ENCODE results near the gene BTN3A1. TPM values are rescaled to one million over a fixed set of nuclear protein-coding genes. Genes with fewer than 3 reads are reported as not detected.
A peak's percentile ranks its signal among the peaks of the same experiment; 100 is the strongest.
"Not testable (repeated sequence)": the region's sequence is repeated elsewhere in the genome, so short reads cannot be mapped to it uniquely, and the experiment has no call there.

The BTN3A1 gene
- total RNA-seq, 1 donor from 2014 or later = 18.4 TPM

DNA sequence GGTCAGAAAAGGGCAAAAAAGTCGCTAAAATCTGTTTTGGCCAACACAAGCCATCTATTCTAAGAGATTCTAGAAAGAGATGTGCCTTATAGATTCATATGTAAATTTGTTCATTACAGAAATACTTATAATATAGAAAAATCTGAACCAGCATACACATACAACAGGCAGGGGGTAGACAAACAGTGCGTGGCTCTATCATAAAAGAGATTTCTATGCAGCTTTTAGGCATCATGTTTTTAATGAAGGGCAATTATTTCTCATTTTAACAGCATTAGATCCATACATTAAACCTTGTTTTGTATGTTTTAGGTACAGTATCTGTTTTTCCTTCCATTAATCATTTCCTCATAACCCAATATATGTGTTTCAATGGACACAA is 38.9 kb downstream of the BTN3A1 start:
- no peak for DNase-seq (ENCODE audit: low read depth)

DNA sequence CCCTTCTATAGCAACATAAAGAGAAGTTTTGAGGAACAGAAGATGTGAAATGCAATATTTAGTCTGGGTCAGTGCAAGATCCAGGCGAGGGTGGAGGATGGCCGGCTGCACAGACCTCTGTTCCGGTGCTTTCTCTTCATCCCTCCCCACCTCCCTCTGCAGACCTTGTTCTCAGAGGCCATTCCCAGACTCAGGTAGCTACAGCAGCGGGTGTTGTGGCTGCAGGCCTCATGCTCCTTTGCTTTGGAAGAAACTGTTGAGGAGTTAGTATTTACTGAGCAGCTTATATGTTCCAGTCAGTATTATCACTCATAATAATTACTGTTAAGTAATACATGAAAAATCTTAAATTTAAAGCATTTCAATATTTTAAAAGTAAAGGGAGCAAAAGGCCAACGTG is 39.9 kb downstream of the BTN3A1 start:
- no peak for DNase-seq (ENCODE audit: low read depth)

DNA sequence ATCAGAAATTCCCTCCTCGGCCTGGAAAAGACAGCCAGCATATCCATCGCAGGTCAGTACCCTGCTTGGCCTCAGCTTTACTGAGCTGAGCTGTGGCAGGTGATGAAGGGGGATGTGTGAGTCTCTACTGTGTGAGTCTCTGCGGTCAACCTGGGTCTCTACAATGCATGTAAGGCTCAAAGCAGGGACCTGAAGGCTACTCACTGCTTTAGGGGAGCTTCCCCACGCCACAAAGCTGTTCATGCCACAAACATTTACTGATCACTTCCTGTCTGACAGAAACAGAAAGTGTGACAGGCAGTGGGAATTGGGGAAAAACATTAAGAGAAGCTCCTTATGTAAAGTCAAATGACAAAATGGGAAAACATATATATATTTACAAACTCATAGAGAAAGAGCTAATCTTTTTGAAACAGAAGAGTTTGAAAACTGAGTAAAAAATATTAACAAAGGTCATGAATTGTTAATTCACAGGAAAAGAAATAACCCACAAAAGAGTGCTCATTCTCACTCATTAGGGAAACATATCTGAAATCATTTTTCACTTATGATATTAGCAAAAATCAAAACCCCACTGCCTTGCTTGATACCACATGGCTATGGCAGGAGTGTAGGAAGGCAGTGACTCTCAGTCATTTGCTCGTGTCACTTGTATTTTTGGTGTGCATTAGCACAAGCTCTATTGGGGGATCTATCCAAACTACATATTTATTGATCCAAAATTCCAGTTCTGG is 44.0 kb downstream of the BTN3A1 start:
- DNase-seq (ENCODE audit: low read depth) = no peak

DNA sequence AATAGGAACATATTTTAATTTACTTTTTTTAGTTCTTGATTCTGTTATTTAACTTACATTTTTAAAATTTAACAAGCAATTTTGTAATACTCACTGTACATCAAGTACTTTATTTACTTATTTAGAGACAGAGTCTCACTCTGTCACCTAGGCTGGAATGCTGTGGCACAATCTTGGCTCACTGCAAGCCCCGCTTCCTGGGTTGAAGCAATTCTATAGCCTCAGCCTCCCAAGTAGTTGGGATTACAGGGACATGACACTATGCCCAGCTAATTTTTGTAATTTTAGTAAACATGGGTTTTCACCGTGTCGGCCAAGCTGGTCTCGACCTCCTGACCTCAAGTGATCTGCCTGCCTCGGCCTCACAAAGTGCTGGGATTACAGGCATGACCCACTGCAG is 45.2 kb downstream of the BTN3A1 start:
- DNase-seq (ENCODE audit: low read depth) = no peak

DNA sequence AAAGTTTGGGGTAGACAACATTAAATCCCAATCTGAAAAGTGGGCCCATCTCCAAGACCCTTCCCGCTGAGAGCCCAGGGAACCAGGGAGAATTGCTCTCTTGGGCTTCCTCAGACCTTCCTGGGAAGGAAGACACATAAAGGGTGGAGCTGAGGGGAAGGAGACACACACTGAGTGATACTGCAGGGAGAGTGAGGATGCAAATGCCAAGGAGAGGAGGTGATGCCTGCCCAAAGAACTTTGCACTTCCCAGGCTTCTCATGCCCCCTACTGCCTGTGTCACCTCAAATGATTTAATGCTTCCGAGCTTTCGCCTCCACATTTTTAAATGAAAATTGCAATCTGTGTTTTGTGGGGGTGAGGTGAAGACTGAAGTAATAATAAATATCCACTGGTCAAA is 48.2 kb downstream of the BTN3A1 start:
- DNase-seq (ENCODE audit: low read depth) = no peak

DNA sequence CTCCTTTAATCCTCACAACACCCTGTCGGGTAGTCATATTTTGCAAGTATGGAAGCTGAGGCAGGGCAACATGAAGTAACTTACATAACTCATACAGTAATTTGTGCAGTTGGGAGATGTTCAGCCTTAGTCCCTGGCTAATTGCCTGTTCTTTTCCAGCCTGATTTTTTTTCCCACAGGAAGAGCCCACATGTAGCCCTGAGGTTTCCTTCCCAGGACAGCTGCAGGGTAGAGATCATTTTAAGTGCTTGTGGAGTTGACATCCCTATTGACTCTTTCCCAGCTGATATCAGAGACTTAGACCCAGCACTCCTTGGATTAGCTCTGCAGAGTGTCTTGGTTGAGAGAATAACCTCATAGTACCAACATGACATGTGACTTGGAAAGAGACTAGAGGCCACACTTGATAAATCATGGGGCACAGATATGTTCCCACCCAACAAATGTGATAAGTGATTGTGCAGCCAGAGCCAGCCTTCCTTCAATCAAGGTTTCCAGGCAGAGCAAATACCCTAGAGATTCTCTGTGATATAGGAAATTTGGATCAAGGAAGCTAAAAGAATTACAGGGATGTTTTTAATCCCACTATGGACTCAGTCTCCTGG is 50.7 kb downstream of the BTN3A1 start:
- no peak for DNase-seq (ENCODE audit: low read depth)

DNA sequence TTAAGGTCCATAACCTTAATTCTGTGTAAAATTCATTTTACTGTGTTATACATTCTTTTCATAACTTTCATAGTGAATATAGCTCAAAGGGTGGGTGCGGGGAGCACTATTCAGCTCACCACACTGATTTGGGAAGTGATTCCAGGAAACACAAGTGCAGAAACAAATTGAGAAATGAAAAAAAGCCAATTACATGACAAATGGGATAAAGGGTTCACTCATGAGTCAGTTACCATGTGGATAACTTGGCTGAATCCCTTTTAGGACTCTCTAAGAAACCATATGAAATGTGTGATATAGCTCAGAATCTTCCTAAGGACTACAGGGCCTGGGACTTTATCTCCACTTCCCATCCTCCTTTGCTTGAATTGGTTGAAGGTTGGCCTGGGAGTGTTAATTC is 52.6 kb downstream of the BTN3A1 start:
- DNase-seq (ENCODE audit: low read depth) = no peak

DNA sequence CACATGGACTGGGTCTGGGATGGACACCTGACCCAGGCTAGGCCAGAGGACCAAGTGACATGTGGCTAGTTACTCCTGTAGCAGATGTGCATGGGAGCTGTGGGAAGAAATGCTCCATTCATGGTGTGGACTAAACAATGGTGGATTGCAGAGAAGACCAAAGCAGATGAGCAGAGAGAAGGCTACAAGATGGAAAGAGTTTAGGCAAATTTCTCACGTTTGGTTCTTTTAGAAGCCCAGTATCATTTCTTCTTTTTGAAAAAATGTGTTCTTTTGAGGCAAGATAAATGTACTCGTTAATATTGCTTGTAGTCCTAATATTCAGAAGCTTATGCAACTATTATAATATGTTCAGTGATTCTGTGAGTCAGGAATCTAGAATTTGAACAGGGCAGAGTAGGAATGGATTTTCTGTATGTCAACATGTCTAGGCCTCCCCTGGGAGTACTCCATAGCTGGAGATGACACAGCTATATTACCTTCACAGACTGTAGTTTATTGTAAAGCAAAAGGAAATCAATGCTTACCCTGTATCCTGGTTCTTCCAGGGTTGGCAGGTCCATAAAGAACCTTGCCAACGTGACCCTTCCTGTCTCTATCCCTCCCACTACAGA is 53.4 kb downstream of the BTN3A1 start:
- DNase-seq (ENCODE audit: low read depth) = no peak

DNA sequence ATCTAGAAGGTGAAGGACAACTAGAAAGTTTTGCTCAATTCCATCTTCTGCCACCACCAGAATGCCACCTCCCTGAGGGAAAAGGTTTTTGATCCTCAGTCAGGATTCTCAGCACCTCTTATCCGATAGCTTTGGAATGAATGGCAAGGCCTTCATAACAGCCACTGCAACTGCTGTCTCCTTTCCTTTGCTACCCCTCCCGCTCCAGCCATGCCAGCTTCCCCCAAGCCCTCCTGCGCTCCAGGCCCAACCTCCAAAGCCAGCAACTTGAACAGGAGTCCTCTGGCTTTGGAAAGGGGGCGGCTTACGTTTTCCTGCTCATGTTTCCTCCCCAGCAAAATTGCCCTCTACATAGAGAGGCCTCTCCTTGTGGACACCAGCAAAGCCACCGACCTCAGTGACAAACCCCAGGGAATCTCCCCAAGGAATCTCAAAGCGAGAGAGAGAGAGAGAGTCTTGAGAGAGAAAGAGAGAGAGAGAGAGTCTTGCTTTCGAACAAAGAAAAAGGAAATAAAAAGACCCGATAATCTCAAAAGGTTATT is 55.3 kb downstream of the BTN3A1 start:
- no peak for DNase-seq (ENCODE audit: low read depth)

DNA sequence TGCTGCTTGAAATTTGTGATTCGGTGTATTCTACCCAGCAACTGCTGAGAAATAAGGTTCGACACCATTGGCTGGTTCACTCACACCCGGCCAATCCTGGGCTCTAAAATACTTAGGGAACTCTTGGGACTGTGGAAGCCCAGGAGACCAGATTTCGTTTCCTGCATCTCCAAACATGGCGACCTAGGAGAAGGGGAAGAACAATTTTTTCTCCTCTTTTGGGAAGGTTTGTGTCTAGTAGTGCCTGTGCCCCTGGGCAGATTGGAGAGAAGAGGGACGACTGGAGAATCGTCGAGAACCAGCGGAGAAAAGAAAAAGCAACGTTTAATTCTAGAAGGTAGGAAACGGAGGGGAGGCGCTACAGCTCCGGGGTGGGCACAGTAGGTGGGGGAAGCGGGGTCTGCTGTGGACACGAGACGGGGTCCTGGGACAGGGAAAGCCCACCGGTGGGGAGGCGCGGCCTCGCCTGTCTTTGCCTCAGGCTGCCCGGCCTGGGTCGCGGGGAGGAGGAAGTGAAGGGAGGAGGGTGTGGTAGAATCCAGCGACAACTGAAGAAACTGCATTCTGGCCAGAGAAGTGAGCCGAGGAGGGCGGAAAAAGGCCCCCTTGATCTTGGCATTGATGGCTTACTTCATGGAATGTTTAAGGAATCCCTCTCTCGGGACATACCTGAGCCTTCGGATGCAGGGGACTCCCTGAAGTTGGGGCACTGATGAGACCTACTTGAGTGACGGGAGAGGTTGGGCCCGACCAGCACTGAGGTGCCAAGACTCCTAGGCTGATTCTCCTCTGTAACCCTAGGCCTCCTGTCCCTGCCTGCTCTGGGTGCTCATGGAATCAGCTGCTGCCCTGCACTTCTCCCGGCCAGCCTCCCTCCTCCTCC is 56.0 kb downstream of the BTN3A1 start, which contains the start of gene BTN2A1:
BTN2A1 (plus strand) TSS at position 150 of the 883 bp plus-strand sequence; CDS start at position 832, 682 bp downstream.
- peak; percentile 95 for DNase-seq (ENCODE audit: low read depth)

DNA sequence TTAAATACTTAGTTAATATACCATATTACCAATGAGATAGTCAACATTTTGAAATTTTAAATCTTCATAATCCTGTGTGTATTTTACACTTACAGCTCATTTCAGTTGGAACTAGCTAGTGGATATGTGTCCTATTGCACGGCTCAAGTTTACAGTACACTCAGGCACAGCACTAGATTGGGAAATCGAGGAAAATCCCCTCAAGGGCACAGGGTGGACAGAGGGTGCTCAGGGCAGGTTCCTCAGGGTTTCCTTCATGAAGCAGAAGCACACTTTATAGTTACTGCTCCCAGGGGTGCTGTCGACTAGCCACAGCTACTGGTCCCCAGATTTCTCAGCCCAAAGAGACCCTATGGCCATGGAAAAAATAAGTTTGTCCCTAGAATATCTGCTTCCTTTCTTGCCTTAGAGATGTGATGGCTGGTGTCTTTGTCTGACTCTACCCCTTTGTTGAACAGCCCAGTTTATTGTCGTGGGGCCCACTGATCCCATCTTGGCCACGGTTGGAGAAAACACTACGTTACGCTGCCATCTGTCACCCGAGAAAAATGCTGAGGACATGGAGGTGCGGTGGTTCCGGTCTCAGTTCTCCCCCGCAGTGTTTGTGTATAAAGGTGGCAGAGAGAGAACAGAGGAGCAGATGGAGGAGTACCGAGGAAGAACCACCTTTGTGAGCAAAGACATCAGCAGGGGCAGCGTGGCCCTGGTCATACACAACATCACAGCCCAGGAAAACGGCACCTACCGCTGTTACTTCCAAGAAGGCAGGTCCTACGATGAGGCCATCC is 57.1 kb downstream of the BTN3A1 start:
- peak; percentile 19 for DNase-seq (ENCODE audit: low read depth)

DNA sequence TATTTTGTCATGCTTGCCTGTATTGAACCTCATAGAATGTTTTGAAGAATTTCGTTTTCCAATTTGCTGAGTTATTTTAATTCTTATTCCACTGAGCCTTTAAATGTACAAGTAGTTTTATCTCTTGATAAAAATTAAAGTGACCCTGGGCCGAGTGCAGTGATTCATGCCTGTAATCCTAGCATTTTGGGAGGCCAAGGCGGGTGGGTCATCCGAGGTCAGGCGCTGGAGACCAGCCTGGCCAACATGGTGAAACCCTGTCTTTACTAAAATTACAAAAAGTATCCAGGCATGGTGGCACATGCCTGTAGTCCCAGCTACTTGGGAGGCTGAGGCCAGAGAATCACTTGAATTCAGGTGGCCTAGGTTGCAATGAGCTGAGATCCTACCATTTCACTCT is 59.3 kb downstream of the BTN3A1 start:
- DNase-seq (ENCODE audit: low read depth) = not testable (repeated sequence)

DNA sequence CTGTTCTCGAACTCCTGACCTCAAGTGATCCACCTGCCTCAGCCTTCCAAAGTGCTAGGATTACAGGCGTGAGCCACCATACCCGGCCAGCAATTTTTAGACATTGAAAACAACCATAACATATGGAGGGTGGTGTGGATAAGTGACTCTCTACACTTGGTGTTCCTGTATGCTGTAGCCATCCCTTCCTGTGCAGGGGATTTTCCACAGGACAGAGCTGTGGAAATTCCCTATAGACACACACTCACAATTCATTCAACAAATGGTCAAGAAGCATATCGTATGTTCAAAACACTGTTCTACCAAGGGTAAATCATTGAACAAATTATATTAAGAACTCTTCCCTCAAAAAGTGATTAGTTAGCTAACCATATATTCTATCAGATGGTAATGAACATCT is 61.9 kb downstream of the BTN3A1 start:
- DNase-seq (ENCODE audit: low read depth) = no peak

DNA sequence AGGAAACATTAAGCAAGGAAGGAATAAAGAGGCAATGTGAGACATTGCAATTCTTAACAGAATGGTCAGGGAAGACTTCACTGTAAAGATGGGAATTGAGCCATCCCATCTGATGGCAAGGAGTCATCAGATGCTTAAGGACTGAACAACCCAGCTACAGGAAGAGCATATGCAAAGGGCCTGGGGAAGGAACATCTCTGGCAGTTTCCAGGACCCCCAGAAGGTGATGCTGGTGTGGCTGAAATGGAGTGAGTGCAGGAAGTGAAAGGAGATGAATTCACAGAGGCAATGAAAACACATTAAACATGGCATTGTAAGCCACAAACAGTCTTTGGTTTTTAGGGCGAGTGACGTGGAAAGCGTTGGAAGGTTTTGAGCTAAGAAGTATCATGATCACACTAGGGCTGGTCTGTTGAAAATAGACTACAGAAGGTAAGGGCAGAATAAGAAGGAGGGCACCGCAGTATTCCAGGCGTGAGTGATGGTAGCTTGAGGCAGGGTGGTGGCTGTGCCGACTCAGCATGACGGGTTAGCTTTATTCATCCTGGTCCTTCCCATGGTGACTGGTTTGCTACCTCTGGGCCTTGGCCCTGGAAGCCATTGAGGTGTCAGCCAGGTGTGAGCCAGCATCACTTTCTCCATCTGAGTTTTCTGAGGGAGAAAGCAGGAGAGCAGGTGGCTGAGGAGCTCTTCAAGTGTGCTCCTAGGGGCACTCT is 62.5 kb downstream of the BTN3A1 start:
- DNase-seq (ENCODE audit: low read depth) = no peak

Other genes starting within 250 kb of the BTN3A1 start
- gene BTN3A2, start 37.1 kb upstream of the BTN3A1 start, total RNA-seq = 22.7 and 24.3 TPM in 2 replicates
- gene BTN2A2, start 19.2 kb upstream of the BTN3A1 start, total RNA-seq = 17.2 and 33.9 TPM in 2 replicates
- 10.1 and 10.6 TPM in 2 replicates for gene BTN3A3, start 38.2 kb downstream of the BTN3A1 start, total RNA-seq
- 8.2 and 13.5 TPM in 2 replicates for gene BTN2A1, start 55.7 kb downstream of the BTN3A1 start, total RNA-seq
- gene BTN1A1, start 98.0 kb downstream of the BTN3A1 start, total RNA-seq = not detected in 2 replicates
- gene HMGN4, start 136.1 kb downstream of the BTN3A1 start, total RNA-seq = 117 and 119 TPM in 2 replicates
- 9.1 and 14.6 TPM in 2 replicates for gene ABT1, start 194.7 kb downstream of the BTN3A1 start, total RNA-seq